ENCODE results near the gene NAA16.
A peak's percentile ranks its signal among the peaks of the same experiment; 100 is the strongest.
"Not testable (repeated sequence)": the region's sequence is repeated elsewhere in the genome, so short reads cannot be mapped to it uniquely, and the experiment has no call there.

NAA16 gene

DNA sequence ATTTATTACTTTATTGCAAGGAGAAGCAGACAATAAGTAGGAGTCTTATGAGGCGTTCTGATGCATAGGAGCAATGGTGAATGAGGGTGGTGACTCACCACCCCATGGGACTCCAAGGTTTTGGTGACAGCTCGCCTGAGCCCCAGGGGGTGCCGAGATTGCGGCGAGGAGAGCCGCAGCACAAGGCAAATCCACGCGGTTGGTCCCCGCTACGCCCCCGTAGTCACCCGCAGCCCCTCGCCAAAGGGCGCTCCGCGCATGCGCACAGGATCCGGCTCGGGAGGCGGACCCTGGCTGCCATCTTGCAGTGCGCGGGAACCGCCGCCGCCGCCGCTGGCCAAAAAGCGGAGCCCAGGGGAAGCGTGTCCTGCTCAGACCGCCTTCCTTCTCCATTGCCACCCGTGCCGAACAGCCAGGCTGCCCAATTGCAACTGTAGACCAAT, at the start of gene NAA16:
Gene NAA16 (plus strand): TSS at position 305 of the 443 bp plus-strand sequence. CDS start 262 bp downstream, outside the sequence.
- peak; percentile 84 for DNase-seq

DNA sequence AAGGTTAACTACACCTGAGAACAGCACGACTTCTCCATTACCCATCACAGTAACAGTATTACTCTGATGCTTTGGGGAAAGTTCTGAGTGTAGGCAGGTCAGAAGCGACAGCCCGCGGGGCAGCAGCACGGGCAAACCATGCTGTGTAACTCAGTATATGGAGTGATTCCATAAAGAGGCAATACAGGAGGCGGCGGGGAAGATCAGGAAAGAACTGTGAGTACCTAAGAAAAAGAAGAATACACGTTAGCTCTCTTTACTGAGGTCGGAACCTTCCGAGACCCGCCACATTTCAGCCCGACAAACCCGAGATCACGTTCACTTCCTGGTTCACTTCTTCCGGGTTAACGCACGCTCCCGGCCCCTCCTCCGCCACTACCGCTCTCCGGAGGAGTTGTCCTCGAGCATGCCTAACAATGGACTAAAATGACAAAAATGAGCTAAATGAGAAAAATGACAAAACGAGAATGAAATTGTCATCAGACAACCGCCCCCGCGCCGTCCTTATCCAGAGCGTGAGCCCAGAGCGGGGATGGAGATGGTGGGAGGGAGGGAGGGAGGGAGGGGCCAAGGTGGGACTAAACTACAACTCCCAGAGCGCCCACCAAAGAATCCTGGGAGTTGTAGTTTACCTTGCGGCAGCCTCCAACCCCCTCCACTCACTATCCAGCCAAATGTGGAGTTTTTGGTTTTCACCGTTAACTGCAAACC, 47.7 kb upstream of the NAA16 start, which contains the start of gene MTRF1:
Gene MTRF1 (minus strand): TSS at position 316 of the 711 bp plus-strand sequence. CDS start 2,669 bp downstream, outside the sequence.
- DNase-seq, result peak; percentile 81

DNA sequence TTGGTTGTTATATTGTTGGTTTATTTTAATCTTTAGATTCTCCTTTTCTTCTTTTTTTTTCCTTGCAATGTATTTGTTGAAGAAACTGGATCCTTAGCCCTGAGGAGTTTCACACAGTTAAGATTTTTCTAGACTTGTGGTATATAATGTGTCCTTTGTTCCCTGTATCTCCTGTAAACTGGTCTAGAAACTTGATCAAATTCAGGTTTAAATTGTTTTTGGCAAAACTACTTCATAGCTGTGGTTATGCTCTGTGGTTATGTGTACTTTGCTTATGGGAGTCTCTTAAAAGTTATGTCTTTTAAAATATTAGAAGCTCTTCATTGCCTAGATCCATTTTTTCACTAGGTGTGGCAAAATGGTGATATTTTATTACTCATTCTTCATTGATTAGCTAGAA, 44.0 kb upstream of the NAA16 start:
- DNase-seq, result no peak

DNA sequence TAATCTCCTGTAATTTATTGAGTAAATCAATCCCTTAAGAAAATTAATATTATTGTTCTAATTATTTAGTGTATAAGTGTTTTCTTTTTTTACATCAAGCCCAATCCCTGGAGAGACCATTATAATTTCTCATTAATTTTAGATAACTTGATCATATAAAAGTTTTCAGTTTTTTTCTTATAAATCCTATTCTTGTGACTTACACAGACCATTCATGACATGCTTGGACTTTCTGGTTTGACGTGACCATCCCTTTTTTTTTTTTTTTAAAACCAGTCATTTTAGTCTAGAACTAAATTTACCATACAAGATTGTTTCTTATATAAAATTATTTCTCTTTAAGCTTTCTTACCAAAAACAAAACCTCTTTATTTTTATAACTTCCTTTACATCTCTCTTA, 42.3 kb upstream of the NAA16 start:
- no peak for DNase-seq

DNA sequence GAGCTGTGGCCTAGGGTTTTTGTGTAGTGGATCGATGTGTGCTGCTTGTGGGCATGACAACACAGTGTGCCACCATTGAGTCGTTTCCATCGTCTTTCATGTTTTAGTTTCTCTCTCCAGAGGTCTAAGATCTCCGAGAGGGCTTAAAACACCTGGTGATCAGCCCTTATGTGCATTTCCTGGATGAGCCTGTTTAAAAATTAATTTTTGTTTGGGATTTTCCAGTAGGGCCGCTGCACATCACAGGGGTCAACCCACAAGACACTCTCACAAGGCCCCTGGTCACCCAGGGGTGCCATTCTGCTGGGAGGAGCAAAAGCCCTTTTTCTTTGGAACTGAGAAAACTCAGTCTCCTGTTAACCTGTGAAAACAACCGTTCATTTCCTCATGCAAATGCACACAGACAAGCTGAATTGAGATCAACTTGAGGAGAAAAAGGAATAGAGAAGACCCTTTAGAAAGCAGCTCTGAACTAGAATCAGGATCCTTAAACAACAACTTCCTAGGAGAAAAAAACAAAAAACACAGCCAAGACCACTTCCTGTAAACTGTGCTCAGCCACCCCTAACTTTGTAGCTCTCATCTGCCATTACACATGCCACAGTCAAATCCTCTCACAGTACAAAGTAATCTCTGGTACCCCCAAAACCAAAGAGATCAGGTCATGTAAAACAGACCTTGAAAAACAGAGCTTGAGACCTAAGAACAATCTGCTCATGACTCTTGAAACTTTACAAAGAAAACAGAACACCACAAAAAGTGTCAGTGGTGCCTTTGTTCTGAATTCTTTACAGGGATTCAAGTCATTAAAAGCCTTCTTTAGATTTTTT, 39.4 kb upstream of the NAA16 start:
- DNase-seq, result no peak

DNA sequence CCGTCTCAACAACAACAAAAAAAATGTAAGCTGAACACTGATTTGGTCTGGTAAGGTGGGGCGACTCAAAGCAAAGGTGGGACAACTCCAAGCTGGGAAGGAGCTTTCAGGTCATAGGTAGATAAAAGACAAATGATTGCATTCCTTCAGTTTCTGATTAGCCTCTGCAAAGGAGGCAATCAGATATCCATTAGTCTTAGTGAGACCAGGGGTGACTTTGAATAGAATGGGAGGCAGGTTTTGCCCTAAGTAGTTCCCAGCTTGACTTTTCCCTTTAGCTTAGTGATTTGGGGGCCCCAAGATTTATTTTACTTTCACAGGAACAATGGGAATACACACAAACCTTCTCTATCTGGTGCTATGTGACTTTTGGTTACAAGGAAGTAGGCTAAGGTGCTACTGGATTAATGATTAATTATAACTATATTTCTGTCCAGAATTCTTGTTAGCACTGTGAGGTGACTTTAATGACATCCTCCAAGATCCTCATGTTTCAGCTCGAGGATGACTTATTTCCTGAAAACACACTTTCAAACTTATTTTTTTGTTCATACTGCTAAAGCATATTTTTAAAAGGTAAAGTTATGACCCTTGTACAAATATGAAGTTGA, 37.1 kb upstream of the NAA16 start:
- no peak for DNase-seq

DNA sequence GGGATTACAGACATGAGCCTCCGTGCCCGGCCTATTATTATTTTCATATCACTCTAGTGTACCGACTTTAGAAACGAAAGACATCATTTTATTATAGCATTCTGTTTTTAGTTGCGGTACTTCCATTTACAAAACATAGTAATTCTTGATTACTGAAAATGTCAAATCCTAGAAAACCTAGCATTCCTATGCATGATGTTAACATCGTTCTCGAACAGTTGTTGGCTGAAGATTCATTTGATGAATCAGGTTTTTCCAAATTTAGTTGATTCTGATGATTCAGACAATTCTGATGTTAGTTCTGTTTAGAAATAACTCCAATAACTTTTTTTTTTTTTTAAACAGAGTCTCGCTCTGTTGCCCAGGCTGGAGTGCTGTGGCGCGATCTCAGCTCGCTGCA, 36.2 kb upstream of the NAA16 start:
- DNase-seq, result peak; percentile 6

DNA sequence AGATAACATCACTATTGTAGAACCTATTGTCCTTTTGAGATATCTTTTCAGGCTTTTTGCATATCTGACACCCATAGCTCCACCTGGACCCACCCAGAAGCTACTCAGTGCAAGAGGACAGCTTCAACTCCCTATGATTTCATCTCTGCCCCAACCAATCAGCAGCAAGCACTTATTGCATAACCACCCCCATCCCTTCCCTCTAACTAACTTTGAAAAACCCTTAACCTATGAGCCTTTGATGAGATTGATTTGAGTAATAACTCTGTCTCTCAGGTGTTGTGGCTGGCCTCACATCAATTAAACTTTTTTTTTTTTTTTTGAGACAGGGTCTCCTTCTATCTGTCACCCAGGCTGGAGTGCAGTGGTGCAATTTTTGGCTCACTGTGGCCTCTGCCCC, 34.2 kb upstream of the NAA16 start:
- DNase-seq, result no peak

DNA sequence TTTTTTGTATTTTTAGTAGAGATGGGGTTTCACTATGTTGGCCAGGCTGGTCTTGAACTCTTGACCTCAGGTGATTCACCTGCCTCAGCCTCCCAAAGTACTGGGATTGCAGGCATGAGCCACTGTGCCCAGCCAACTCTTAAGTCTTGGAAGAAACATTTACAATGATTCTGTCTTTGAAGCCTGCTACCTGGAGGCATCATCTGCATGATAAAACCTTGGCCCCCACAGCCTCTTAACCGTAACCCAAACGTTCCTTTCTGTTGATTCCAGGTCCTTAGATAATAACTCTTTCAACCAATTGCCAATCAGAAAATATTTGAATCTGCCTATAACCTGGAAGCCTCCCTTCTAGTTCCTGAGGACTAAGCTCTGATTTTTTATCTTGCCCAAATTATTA, 31.9 kb upstream of the NAA16 start:
- DNase-seq, result not testable (repeated sequence)

DNA sequence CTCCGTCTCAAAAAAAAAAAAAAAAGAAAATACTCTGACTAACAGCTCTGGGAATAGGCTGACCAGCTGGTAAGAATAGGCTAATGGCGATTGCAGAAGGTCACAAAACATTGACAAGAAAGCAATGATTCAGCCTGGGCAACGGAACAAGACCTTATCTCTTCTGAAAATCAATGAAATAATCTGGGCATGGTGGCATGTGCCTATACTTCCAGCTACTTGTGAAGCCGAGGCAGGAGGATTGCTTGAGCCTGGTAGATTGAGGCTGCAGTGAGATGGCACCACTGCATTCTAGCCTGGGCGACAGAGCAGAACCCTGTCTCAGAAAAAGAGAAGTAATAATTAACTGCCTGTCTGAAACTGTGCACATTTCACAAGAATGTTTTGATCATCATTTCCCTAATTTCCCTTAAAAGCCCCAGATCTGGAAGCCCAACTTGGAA, 28.9 kb upstream of the NAA16 start:
- DNase-seq, result no peak

DNA sequence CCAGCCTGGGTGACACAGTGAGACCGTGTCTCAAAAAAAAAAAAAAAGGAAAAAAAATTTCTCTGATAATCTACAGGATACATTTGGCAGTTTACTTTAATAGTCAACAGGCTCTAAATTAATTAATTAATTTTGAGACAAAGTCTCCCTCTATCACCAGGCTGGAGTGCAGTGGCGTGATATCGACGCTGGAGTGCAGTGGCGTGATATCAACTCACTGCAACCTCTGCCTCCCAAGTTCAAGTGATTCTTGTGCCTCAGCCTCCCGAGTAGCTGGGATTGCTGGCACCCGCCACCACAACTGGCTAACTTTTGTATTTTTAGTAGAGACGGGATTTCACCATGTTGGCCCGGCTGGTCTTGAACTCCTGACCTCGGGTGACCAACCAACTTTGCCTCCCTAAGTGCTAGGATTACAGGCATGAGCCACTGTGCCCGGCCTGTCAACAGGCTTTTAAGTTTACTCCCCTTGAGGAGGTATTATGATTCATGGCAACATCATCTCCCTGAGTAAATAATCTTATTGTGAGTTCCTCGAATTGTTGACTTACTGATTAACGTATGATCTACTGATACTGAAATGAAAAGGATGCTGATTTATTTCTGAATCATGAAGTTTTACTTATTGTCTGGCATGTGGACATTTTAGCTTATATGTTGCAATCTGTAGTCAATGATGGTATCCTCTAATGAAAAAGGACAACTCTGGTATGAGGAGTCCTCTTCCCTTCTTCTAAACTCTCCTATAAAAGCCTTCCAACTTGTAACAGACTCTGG, 26.4 kb upstream of the NAA16 start:
- DNase-seq, result peak; percentile 97

DNA sequence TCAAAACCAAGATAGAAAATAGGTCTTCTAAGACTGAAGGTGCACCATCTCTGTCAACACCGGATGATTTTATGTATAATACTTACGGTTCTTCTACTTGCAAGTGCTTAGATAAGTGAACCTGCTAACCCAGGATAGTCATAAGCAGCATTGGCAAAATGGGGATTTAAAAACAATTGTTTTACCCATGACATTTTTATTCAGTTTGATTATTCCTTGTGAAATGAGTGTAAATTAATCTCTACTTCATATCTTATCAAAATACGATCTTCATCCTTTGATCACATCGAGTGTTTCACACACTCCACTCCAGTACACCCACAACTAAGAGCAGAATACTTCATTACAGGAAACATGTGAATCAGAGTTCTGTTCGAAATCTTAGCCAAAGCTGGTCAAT, 24.7 kb upstream of the NAA16 start:
- no peak for DNase-seq

DNA sequence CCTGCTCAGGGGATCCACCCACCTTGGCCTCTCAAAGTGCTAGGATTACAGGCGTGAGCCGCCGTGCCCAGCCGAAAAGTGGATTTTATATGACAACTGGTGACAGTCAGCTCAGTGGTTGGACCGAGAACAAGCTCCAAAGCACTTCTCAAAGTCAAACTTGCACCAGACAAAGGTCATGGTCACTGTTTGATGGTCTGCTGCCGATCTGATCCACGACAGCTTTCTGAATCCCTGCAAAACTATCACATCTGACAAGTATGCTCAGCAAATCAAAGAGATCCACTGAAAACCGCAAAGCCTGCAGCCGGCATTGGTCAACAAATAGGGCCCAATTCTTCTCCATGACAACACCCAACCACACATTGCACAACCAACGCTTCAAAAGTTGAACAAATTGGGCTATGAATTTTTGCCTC, 21.6 kb upstream of the NAA16 start:
- DNase-seq, result no peak

DNA sequence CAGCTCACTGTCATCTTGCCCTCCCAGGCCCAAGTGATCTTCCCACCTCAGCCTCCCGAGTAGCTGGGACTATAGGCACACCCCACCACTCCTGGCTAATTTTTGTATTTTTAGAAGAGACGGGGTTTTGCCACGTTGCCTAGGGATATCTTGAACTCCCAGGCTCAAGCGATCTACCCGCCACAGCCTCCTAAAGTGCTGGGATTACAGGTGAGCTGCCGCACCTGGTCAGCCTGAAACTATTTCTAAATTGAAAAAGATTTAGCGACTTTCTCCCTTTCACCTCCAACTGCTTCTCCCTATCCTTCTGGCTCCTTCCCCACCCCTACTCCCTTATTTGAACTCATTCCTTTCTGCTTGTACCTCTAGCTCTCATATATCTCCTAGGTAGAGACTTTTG, 19.8 kb upstream of the NAA16 start:
- DNase-seq, result no peak

DNA sequence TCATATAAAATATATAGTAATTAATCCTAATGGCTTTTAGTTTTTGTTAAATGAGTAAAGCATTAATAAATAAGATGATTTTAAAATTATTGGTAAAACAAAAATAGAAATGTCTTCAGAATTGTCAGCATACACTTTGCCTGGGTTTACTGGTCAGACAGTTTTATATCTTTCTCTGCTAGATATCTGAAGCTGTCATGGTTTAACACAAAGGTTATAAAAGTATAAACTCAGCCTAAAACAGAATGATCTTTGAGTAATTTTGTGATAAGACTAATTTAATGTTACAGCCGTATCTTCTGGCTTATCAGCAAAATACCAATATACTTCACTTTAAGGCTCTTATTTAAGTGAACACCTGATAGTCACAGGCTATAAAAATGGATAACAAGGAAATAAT, 17.8 kb upstream of the NAA16 start:
- no peak for DNase-seq

DNA sequence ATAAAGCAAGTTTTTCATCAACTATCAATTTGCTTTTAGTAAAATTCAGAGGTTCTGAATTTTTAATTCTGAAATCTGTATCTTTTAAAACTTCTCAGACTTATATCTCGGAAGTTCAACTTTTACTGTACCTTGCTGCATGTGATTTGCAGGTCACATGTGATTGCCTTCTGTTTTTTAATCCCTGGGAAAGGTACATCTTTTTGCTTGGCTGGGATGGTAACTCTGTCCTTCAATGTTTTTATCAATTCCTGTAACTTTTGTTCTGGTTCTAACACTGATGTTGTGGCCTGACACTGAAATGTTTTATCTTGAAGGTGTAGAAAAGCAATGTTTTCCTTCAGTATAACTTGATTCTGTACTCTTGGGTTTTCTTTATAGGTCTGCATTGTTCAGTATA, 16.2 kb upstream of the NAA16 start:
- no peak for DNase-seq

DNA sequence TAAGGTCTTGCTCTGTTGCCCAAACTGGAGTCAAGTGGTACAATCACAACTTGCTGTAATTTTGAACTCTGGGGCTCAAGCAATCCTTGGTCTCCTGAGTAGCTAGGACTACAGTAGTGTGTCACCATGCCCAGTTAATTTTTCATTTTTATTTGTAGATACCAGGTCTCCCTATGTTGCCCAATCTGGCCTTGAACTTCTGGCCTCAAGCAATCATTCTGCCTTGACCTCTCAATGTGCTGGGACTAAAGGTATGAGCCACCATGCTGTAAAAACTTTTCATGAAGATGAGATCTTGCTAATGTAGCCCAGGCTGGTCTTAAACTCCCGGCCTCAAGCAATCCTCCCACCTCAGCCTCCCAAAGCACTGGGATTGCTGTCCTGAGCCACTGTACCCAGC, 15.1 kb upstream of the NAA16 start:
- DNase-seq, result no peak

DNA sequence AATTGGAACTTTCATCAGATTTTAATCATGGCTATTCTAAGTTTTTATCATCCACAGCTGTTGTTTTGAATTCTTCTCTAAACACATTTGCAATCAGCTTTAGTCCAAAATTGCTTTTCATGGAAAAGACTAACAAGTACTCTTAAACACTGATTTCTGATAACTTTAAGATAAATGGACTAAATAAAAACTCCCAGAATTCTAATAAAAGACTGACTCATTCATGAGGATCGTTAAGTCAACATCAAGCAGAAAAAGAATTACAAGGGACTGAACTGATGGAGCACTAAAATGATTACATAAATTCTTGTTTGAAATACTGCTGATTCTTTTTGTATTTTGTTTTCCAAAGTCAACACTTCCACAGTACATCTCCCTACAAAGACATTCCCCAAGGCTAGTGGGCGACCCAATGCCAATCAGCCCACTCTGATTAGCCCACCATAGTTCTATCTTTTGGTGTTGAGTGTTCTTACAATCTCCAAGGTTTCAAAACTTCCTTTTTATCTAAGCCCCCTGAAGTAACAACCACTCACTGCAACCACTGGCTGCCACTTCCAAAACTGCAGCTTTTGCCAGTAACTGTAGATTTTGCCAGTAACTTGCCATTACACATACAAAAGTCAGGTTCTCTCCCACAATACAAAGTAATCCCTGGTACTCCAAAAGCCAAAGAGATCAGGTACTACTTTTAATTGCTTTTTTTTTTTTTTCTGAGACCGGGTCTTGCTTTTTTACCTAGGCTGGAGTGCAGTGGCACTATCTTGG, 14.0 kb upstream of the NAA16 start:
- DNase-seq, result no peak

DNA sequence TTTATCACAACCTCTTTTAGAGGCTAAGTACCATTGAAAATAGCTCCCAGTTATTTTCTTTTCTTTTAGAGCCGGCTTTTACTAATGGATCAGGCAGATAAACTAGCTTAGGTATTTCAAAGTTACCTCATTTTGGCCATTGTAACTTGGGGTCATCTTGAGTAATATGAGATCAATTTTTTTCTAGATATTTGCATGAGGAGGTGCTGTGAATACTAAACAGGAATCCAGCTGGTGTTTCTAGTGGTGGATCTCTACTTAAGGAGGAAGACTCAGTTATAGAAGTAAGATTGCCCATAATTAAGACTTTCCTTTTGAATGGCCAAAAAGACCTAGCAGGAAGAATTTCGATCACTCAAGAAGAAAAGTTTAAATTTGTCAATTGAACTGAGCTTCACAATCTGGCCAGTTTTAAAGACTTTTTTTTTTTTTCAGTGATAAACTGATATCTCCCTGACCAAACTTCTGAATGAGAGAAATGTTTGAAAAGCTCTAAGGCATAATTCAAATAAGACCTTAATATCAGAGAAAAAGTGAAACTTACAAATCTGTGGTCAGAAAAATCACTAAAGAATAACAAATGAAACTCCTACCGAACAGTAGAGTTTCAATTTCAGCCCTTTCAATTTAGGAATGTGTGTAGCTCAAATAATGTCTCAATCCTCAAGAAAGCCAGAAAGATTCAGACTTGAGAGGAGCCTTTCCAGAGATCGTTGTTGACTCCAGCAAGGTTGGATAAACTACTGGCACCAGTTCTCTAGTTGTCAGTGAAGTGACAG, 11.6 kb upstream of the NAA16 start:
- DNase-seq, result no peak

DNA sequence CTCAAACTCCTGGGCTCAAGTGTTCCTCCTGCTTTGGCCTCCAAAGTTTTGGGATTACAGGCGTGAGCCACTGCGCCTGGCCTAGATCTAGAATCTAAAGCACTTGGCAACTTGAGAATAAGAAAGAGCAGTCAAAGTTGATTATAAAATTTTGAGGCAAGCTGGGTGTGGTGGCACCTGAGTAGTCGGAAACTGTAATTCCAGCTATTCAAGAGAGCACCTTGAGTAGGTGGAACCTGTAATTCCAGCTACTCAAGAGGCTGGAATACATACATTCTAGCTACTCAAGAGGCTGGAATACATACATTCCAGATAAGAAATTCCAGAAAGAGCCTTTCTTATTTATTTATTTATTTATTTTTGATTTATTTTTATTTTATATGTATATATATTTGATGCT, 8.3 kb upstream of the NAA16 start:
- no peak for DNase-seq

DNA sequence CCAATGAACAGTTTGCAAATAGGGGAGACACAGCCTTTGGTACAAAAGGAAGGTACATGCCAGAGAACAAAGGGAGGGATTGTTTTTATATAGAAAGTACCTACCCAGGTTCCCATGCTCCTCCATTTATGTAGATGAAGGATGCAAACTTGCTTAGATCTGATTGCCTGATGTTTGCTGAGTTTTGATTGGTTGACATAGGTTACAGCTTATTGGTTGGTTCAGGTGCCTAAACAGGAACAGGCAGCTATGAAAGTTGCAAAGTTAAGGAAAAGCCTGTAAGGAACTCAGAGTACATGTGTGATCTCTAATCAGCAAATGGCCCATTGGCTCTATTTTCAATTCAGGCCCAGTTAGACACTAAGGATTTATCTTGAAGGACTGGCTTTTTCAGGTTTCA, 6.5 kb upstream of the NAA16 start:
- DNase-seq, result no peak

All from HCEC 1CT (cell line).